GM19372 (cell line): ENCODE data around the gene TARS2.

ENCODE experiments used
- ATAC-seq: cut with Tn5 transposase; IDR thresholded peaks from one replicate; pipeline ENCODE4 v1.9.1; 2021; ENCODE audit warnings: mild to moderate bottlenecking, low read depth, moderate library complexity; ENCODE audit not compliant: unreplicated experiment

Gene TARS2, protein sequence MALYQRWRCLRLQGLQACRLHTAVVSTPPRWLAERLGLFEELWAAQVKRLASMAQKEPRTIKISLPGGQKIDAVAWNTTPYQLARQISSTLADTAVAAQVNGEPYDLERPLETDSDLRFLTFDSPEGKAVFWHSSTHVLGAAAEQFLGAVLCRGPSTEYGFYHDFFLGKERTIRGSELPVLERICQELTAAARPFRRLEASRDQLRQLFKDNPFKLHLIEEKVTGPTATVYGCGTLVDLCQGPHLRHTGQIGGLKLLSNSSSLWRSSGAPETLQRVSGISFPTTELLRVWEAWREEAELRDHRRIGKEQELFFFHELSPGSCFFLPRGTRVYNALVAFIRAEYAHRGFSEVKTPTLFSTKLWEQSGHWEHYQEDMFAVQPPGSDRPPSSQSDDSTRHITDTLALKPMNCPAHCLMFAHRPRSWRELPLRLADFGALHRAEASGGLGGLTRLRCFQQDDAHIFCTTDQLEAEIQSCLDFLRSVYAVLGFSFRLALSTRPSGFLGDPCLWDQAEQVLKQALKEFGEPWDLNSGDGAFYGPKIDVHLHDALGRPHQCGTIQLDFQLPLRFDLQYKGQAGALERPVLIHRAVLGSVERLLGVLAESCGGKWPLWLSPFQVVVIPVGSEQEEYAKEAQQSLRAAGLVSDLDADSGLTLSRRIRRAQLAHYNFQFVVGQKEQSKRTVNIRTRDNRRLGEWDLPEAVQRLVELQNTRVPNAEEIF

DNA sequence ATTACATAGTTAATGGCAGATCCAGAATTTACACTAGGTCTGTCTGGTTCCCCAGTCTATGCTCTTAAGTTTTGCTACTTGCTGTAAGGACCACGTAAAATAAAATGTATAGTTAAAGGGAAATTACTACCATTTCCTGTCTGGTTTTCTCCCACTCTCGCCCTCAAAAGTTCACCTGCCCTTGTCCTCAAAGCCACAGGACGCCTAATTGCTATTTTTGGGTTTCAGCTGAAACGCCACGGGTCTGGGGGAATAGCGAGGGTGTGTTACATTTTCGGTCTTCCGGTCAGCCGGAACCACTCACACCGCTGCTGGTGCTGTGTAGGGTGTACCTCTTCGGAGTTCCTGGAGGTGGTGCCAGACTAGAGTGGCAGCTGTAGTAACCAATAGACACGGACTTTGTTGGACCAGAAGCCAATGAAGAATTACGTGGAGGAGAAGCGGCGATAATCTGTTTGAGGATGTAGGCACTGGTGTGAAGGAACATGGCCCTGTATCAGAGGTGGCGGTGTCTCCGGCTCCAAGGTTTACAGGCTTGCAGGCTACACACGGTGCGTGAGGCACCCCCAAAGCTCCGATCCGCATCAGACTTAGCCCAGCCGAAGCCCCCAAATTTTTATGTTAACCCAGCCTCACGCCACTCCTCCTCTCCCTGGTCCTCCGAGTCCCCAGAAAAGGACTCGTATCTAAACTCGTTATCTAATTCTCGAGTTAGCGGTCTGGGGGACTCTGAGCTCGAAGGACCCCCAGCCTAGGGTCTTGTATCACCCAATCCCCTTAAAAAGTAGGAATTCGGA, at the start of gene TARS2:
Gene TARS2 (plus strand): TSS at position 454 of the 797 bp plus-strand sequence. CDS start 32 bp downstream, at position 486.
- ATAC-seq: peak; percentile 100

GRCh38 chr1:150441121-150441520, 46.1 kb upstream of the TARS2 start:
- ATAC-seq: no peak

DNA sequence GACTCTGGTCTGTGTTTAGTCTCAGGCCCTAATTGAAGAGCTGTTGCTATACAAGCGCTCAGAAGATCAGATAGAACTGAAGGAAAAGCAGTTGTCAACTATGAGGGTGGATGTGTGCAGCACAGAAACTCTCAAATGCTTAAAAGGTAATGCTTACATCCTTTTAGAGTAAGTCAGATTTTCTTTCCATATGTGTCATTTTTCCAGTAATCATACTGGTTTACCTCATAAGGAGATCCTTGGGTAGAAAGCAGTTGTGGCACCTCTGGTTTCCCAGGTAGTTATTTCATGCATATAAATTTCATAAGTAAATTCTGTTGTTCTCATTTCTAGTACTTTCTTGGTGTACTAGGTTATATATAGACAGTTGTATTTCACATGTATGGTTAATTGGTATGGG, 43.0 kb upstream of the TARS2 start:
- no peak for ATAC-seq

GRCh38 chr1:150456146-150456647, 31.0 kb upstream of the TARS2 start:
- no peak for ATAC-seq

- ATAC-seq: no peak
These were observed 22.8 kb upstream of the TARS2 start for GRCh38 chr1:150464422-150464826.

- no peak for ATAC-seq
These were observed 20.3 kb upstream of the TARS2 start for GRCh38 chr1:150466964-150467363.

DNA sequence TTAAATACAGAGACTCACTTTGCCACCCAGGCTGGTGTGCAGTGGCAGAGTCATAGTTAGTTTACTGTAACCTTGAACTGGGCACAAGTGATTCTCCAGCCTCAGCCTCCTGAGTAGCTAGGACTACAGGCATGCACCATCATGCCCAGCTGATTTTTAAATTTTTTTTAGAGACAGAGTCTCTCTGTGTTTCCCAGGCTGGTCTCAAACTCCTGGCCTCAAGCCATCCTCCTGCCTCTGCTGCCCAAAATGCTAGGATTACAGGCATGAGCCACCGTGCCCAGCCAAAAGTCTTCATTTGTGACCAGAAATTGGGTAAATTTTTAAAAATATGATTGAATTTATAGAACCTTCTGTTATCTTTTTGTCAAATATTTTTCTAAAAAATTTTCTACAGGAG, 17.9 kb upstream of the TARS2 start:
- no peak for ATAC-seq

GRCh38 chr1:150472601-150473200, 14.5 kb upstream of the TARS2 start:
- ATAC-seq: no peak

DNA sequence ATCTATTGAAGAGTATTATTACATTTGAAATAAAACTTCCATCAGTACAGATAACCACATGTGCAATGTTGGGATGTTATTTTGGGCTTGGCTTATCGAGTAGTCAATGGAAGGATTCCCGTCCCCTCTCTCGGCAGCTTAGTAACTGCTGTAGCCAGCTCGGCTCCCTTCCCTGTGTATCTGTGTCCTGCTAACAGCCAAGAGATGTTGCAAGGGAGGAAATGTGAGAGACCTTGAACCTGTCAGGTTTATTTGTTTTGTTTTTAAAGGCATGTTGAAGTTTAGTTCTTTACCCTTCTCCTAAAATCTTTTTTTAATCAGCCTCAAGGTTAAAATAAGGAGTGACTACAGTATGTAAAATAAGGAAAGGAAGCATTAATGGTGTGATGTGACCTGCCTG, 13.6 kb upstream of the TARS2 start:
- no peak for ATAC-seq

GRCh38 chr1:150474869-150475268, 12.3 kb upstream of the TARS2 start:
- ATAC-seq: no peak

- ATAC-seq: no peak
These were observed 10.5 kb upstream of the TARS2 start for GRCh38 chr1:150476754-150477153.

DNA sequence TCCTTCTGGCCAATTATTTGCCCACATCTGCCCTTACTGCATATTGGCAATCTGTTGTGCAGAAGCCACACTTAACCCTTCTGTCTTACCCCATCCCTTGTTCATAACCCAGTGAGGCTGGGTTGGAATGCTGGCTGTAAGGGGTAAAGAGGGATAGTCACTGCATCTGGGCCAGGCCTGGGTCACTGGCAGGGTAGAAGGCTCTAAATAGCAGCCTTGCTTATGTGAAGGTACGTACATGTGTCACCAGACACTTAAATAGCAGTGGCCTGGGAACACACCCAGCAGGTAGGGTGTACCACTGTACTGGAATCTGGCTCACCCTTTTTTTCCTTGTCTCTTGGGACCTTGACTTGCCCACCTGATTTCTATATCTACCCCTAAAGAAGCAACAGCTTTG, 9.9 kb upstream of the TARS2 start:
- ATAC-seq: no peak

- no peak for ATAC-seq
These were observed 9.5 kb upstream of the TARS2 start for GRCh38 chr1:150477733-150478132.

GRCh38 chr1:150479370-150479769, 7.8 kb upstream of the TARS2 start:
- no peak for ATAC-seq

DNA sequence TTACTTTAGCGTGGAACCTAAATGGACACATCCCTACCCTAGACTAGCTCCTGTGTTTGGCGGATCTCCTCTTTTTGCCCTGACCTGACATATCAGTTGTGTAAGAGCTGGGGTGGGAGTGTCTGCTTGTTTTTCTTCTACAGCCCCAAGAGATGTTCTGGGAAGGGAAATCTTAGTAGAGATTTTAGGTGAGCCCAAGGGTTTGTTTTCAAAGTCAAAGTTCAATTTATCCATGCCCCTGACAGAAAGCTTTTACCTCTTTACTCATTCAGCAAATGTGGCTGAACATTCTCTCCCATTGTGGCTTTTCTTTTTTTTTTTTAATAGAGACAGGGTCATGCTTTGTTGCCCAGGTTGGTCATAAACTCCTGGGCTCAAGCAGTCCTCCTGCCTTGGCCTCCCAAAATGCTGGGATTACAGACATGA, 7.3 kb upstream of the TARS2 start:
- ATAC-seq: no peak

- ATAC-seq: no peak
These were observed 2.8 kb upstream of the TARS2 start for GRCh38 chr1:150484431-150484830.

- no peak for ATAC-seq
These were observed 2.4 kb upstream of the TARS2 start for GRCh38 chr1:150484861-150485260.

DNA sequence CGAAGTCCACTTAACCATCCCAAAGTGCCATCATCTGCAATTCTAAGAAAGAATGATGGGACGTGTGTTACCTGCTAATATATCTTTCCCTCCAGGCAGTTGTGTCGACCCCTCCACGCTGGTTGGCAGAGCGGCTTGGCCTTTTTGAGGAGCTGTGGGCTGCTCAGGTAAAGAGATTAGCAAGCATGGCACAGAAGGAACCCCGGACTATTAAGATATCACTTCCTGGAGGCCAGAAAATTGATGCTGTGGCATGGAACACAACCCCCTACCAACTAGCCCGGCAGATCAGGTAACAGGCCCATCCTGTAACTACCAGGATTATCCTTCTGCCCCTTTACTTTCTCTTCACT, 520 bp downstream of the TARS2 start:
- ATAC-seq: no peak

DNA sequence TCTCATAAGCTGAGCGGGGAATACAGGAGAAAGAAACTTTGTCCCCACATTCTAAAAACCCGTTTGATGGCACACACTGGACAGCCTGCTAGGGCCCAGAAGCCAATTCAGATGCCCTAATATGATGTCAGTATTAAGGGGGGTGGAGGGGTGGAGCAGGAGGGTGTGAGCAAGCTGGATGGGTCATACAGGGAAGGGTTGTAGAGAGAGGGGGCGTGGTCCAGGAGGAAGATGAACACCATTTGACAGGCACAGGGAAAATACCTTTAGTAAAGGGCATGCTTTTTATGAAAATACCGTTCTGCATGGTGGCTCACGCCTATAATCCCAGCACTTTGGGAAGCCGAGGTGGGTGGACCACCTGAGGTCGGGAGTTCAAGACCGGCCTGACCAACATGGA, 6.0 kb downstream of the TARS2 start:
- ATAC-seq: no peak

DNA sequence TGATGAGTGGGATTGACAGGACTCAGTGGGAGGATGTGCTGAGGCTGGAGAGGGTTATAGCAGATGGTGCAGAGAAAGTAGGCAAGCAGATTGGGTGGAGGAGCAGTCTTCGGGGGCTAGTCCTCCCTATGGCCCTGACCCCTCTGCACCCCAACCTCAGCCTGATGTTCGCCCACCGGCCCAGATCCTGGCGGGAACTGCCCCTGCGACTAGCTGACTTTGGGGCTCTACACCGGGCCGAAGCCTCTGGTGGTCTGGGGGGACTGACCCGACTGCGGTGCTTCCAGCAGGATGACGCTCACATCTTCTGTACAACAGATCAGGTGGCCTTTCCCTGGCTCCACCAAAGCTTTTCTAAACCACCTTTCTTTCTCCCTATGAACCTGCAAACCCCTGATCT, 11.1 kb downstream of the TARS2 start:
- ATAC-seq: no peak

- ATAC-seq: no peak
These were observed 18.2 kb downstream of the TARS2 start for GRCh38 chr1:150505431-150505830.
